K562 (cell line): ENCODE data around the gene DNAJB14. TPM values are rescaled to one million over a fixed set of nuclear protein-coding genes. Genes with fewer than 3 reads are reported as not detected.

Experiments used
- ATAC-seq: fragments of 200-7000 bp; cut with Tn5 transposase; 3 replicates; pipeline ENCODE4 v1.9.1; 2020; ENCODE audit warnings: moderate library complexity
- BruUV-seq: library from RNA; stranded (reverse); fragments of 400-500 nt; replicated peaks from 2 replicates; lab custom pipeline; 2021; lab: Mats Ljungman, UMichigan
- CTCF ChIA-PET: fragments of 300-600 bp; formaldehyde crosslinking; extraction: SDS; loops from one replicate; lab custom pipeline; 2021; ENCODE audit warnings: low intra/inter-chr PET ratio; lab: Yijun Ruan, JAX
- POLR2A ChIA-PET: fragments of 300-600, 350-650 bp; sonication (Branson Sonifier 250); formaldehyde crosslinking; extraction: SDS; loops from one replicate; lab custom pipeline; 2021; ENCODE audit warnings: antibody characterized with exemption, inconsistent platforms; lab: Yijun Ruan, JAX
- DNase-seq, 4 experiments: peaks; one replicate each; pipeline versions ENCODE4 v3.0.0 to v3.0.0-alpha.2; 2011 to 2018; ENCODE audit warnings: low spot score in 3 of 4, mixed read lengths in 3 of 4; ENCODE audit errors: extremely low read depth in 1 of 4
- FAIRE-seq: peaks from 2 replicates; lab custom pipeline; 2011; peaks lifted over from hg19 to GRCh38; lab: Jason Lieb, UNC
- H2AFZ ChIP-seq: 2 replicates; pipeline ENCODE4 v1.6.0; 2011; ENCODE audit warnings: low read depth, low read length, control low read depth, inconsistent platforms
- H3K27ac ChIP-seq: fragments of 200-600 bp; 3 replicates; pipeline ENCODE4 v1.8.0; 2011; ENCODE audit warnings: low read depth, mild to moderate bottlenecking, control low read depth, inconsistent platforms, low read length, moderate library complexity, mixed read lengths; ENCODE audit errors: extremely low read depth
- H3K27me3 ChIP-seq, 2 experiments: fragments of 300-600 bp in 1 of 2; 2 replicates in 1 of 2; 3 replicates in 1 of 2; pipeline versions ENCODE4 v1.6.0 to v1.8.0; 2011; ENCODE audit warnings: inconsistent platforms in 2 of 2, low read length in 2 of 2, mild to moderate bottlenecking in 1 of 2, mixed read lengths in 1 of 2, moderate library complexity in 1 of 2; ENCODE audit not compliant: control insufficient read depth in 2 of 2, insufficient read depth in 2 of 2
- H3K36me3 ChIP-seq: fragments of 300-600 bp; 3 replicates; pipeline ENCODE4 v1.8.0; 2011; ENCODE audit warnings: mild to moderate bottlenecking, low read length, inconsistent platforms; ENCODE audit not compliant: control insufficient read depth, insufficient read depth
- H3K4me1 ChIP-seq, 2 experiments: fragments of 200-600 bp in 1 of 2; replicated peaks in 1 of 2; 2 replicates in 1 of 2; 3 replicates in 1 of 2; pipeline versions ENCODE4 v1.5.1 to v1.8.0; 2011; ENCODE audit warnings: inconsistent platforms in 2 of 2, low read length in 2 of 2, mild to moderate bottlenecking in 1 of 2, mixed read lengths in 1 of 2, moderate library complexity in 1 of 2; ENCODE audit not compliant: control insufficient read depth in 2 of 2, insufficient read depth in 2 of 2
- H3K4me2 ChIP-seq: 2 replicates; pipeline ENCODE4 v1.6.1; 2011; ENCODE audit warnings: low read length, control low read depth, inconsistent platforms, mixed read lengths; ENCODE audit not compliant: insufficient read depth
- H3K4me3 ChIP-seq: fragments of 200-600 bp; sonication (generic), shearing (Covaris generic); 2 replicates; pipeline ENCODE4 v1.5.1; 2016; ENCODE audit warnings: control low read depth, inconsistent platforms
- H3K79me2 ChIP-seq: fragments of 200-600 bp; 3 replicates; pipeline ENCODE4 v1.8.0; 2011; ENCODE audit warnings: low read length, inconsistent platforms; ENCODE audit not compliant: control insufficient read depth, insufficient read depth
- H3K9ac ChIP-seq, 2 experiments: 2 replicates each; pipeline versions ENCODE4 v1.6.0 to v1.6.1; 2011; ENCODE audit warnings: low read depth in 2 of 2, low read length in 2 of 2, control low read depth in 1 of 2, inconsistent platforms in 1 of 2, mild to moderate bottlenecking in 1 of 2, mixed read lengths in 1 of 2; ENCODE audit not compliant: insufficient read depth in 1 of 2
- H3K9me1 ChIP-seq: one replicate; pipeline ENCODE4 v1.6.0; 2011; ENCODE audit warnings: inconsistent platforms, mild to moderate bottlenecking, low read length, moderate library complexity; ENCODE audit not compliant: control insufficient read depth, insufficient read depth
- H3K9me3 ChIP-seq: replicated peaks from 2 replicates; pipeline ENCODE4 v1.5.1; 2011; ENCODE audit warnings: low read depth, low read length, inconsistent platforms; ENCODE audit not compliant: control insufficient read depth, insufficient read depth
- H4K20me1 ChIP-seq: replicated peaks from 2 replicates; pipeline ENCODE4 v1.6.1; 2011; ENCODE audit warnings: low read length, inconsistent platforms, mixed read lengths; ENCODE audit not compliant: control insufficient read depth, insufficient read depth
- PATZ1 ChIP-seq: fragments of 250-450 bp; sonication (Bioruptor Pico); IDR thresholded peaks from 2 replicates; pipeline ENCODE4 v1.5.0; 2020; ENCODE audit warnings: mild to moderate bottlenecking, borderline replicate concordance
- PHF21A ChIP-seq: fragments of 450-650 bp; IDR thresholded peaks from 2 replicates; pipeline ENCODE4 v1.6.1; 2017; ENCODE audit warnings: low read depth, borderline replicate concordance
- POLR2AphosphoS5 ChIP-seq: IDR thresholded peaks from 2 replicates; pipeline ENCODE4 v1.6.1; 2011; ENCODE audit warnings: mild to moderate bottlenecking, low read depth, low read length, moderate library complexity; ENCODE audit not compliant: control insufficient read depth, insufficient read depth
- TRIM28 ChIP-seq: fragments of 450-650 bp; IDR thresholded peaks from 2 replicates; pipeline ENCODE4 v1.6.1; 2017
- ZNF384 ChIP-seq: IDR thresholded peaks from 2 replicates; pipeline ENCODE4 v1.6.1; 2012; ENCODE audit warnings: low read depth, low read length, improper control_type of control experiment
- WGBS: fragments of 100-300 bp; shearing (Covaris generic); methylation state at CpG from one replicate; pipeline ENCODE4 v1.1.6; 2016; ENCODE audit warnings: low coverage, mixed read lengths; ENCODE audit not compliant: insufficient coverage; ENCODE audit errors: missing lambda C conversion rate; 5-methylcytosine and 5-hydroxymethylcytosine counted together
- in situ Hi-C: fragments of 300-500 bp; cut with MboI; formaldehyde crosslinking; loops from 4 replicates; pipeline ENCODE4 v1.15.0; 2018; ENCODE audit warnings: inconsistent platforms, mixed read lengths
- intact Hi-C: fragments of 100-400 bp; cut with micrococcal nuclease; formaldehyde crosslinking; loops from 2 replicates; pipeline ENCODE4 v1.14.2; 2022
- polyA plus RNA-seq, 8 experiments: library from polyadenylated mRNA; depleted of rRNA in 4 of 8; stranded (reverse) in 5 of 8; unstranded in 3 of 8; fragments of >200 nt; fragmentation: Nextera tagmentation in 2 of 8; fragmentation: Illumina TruSeq in 1 of 8; extraction: Ambion mirVana in 2 of 8; extraction: Trizol in 1 of 8; gene quantifications; 2 replicates each; pipeline versions ENCODE4 v1.2.1 to v1.2.3, GENCODE V29; 2011 to 2014; ENCODE audit warnings: inconsistent platforms in 1 of 8, missing spikeins in 1 of 8
- total RNA-seq, 7 experiments: library from RNA; depleted of rRNA in 6 of 7; stranded (reverse); fragments of >200 nt in 6 of 7; fragmentation: Illumina TruSeq in 2 of 7; extraction: Trizol in 2 of 7; gene quantifications; 2 replicates each; pipeline versions ENCODE4 v1.2.1 to v1.2.3, GENCODE V29; 2011 to 2021; ENCODE audit warnings: low replicate concordance in 1 of 7

Gene DNAJB14
- total and polyA plus RNA-seq, 9 of the 15 experiments (the other 6 are each of a cell fraction or from before 2014, with no cell fraction given): 5.5 to 28.0 (median 12.7) TPM

- no peaks in the 10 kb centered on the region for H4K20me1 ChIP-seq
- CTCF ChIA-PET: no interaction called here
- WGBS: 80% methylated on average over 2 of the region's 3 CpGs
- peaks cover 63% of the 10 kb centered on the region for H3K79me2 ChIP-seq
- TF ChIP-seq ZNF384: 0 out of 2 replicates have a peak, but pooled peaks have one; percentile 10
- TF ChIP-seq PHF21A: no peak
- DNase-seq (no peak), FAIRE-seq (no peak), ATAC-seq (no peak)
- no peak overlapping the region for H3K27ac ChIP-seq
- in situ Hi-C loops (no loop called here), intact Hi-C loops (no loop called here)
- no peaks in the 10 kb centered on the region for H3K4me1 ChIP-seq
- H3K9ac ChIP-seq: no peak overlapping the region
- H3K4me3 ChIP-seq: no peak overlapping the region
- H3K4me2 ChIP-seq: no peak overlapping the region
- H3K9me3 ChIP-seq: 0 out of 2 replicates have a peak, but pooled peaks cover 2% of the 10 kb centered on the region
- peaks cover 19% of the 10 kb centered on the region; the same call in 1 of the 3 replicates for H3K36me3 ChIP-seq
- H3K9me1 ChIP-seq: no peaks in the 10 kb centered on the region
- no TSS peak for BruUV-seq
- no peaks in the 10 kb centered on the region for H3K27me3 ChIP-seq
- POLR2A ChIA-PET: no interaction called here
- H2AFZ ChIP-seq: no peak overlapping the region
These were observed 8.1 kb downstream of the DNAJB14 start for GRCh38 chr4:99938243-99938753.

DNA sequence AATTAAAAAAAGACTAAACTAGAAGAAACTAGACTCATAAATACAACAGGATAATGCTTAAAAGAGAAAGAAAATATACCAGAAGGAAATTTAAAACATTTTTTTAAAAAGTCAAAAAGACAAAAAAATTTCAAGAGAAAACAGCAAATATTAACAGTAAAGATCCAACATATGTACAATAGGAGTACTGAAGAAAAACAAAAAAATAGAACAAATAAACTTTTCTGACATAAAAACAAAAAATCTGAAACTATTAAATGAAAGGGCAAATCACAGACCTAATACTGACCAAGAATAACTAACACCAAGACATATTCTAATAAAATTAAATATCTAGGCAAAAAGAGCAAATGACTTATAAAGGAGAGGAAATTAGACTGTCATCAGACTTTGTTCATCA is 11.5 kb downstream of the DNAJB14 start:
- POLR2A ChIA-PET: interaction anchor here (1.8 kb wide), 1 partner anchor 12 kb away, joined by 5 read pairs; no protein-coding TSS in a partner anchor
- FAIRE-seq: no peak
- Histone ChIP-seq H3K36me3 (peaks cover 15% of the 10 kb centered on the region; the same call in 1 of the 3 replicates), H3K9me1 (no peaks in the 10 kb centered on the region), H3K9ac (no peak overlapping the region), H4K20me1 (no peaks in the 10 kb centered on the region), H3K4me1 (no peaks in the 10 kb centered on the region)
- TF ChIP-seq PATZ1 (CRISPR knock-in tag): no peak
- TF ChIP-seq TRIM28: peak; percentile 70; the same call in 1 of the 2 replicates
- TF ChIP-seq POLR2AphosphoS5: no peak
- TF ChIP-seq, all 486 proteins: peak for 1
- in situ Hi-C loops: no loop called here
- BruUV-seq: no TSS peak
- H2AFZ ChIP-seq: no peak overlapping the region
- no peak for DNase-seq
- CTCF ChIA-PET: no interaction called here
- H3K4me2 ChIP-seq: no peak overlapping the region
- H3K27ac ChIP-seq: no peak overlapping the region
- H3K4me3 ChIP-seq: no peak overlapping the region
- no peaks in the 10 kb centered on the region for H3K27me3 ChIP-seq
- H3K9me3 ChIP-seq: 0 out of 2 replicates have a peak, but pooled peaks cover 2% of the 10 kb centered on the region
- intact Hi-C loops: no loop called here
- ATAC-seq: no peak
- peaks cover 69% of the 10 kb centered on the region for H3K79me2 ChIP-seq
